Measurements from ENCODE around the gene HOXC6.

The HOXC6 gene

DNA sequence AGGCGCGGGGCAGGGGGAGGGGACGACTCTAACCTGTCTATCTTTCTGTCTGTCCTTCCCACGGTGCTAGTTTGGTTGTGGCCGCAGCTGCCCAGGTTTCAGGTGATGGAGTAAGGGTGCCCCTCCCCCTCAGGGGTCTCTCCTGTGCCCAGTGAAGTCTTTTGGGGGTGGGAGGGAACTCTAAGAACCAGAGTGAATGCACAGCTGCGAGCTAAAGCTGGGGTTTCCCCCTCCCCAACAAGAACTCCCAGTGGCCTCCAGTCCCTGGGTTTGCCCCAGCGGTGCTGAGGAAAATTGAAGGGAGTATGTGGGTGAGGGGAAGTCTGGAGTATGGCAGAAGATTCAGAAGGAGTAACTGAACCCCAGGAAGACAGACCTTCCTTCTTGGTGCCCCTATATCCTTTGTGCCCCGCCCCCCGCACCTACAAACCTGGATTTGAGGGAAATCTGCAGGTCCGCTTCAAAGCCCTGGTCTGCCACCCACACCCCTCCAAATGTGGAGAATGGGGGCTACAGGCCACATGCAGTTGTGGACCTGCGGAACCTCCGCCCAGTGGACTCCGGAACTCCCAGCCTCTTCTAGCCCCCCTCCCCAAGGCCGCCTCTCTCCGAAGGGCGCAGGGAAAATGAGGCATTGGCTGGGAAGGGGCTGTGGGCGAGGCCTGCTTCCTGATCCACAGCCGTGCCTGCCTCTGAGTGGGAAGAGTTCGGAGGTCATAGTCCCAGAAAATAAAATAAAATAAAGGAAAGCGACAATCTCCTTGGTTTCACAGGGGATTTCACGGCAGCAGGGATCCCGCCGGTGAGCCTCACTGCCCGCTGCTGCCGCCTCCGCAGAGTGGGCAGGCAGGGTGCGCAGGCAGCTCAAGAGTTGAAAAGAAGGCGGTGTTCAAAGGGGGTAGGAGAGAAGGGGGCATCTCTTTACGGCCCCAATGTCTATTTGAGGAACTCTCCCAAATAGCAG is 31.7 kb upstream of the HOXC6 start:
- TF ChIP-seq, protein P1, sequence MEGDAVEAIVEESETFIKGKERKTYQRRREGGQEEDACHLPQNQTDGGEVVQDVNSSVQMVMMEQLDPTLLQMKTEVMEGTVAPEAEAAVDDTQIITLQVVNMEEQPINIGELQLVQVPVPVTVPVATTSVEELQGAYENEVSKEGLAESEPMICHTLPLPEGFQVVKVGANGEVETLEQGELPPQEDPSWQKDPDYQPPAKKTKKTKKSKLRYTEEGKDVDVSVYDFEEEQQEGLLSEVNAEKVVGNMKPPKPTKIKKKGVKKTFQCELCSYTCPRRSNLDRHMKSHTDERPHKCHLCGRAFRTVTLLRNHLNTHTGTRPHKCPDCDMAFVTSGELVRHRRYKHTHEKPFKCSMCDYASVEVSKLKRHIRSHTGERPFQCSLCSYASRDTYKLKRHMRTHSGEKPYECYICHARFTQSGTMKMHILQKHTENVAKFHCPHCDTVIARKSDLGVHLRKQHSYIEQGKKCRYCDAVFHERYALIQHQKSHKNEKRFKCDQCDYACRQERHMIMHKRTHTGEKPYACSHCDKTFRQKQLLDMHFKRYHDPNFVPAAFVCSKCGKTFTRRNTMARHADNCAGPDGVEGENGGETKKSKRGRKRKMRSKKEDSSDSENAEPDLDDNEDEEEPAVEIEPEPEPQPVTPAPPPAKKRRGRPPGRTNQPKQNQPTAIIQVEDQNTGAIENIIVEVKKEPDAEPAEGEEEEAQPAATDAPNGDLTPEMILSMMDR (IDR thresholded peaks at IDR 0.05; ENCODE audit: low read depth, low read length): no peak

DNA sequence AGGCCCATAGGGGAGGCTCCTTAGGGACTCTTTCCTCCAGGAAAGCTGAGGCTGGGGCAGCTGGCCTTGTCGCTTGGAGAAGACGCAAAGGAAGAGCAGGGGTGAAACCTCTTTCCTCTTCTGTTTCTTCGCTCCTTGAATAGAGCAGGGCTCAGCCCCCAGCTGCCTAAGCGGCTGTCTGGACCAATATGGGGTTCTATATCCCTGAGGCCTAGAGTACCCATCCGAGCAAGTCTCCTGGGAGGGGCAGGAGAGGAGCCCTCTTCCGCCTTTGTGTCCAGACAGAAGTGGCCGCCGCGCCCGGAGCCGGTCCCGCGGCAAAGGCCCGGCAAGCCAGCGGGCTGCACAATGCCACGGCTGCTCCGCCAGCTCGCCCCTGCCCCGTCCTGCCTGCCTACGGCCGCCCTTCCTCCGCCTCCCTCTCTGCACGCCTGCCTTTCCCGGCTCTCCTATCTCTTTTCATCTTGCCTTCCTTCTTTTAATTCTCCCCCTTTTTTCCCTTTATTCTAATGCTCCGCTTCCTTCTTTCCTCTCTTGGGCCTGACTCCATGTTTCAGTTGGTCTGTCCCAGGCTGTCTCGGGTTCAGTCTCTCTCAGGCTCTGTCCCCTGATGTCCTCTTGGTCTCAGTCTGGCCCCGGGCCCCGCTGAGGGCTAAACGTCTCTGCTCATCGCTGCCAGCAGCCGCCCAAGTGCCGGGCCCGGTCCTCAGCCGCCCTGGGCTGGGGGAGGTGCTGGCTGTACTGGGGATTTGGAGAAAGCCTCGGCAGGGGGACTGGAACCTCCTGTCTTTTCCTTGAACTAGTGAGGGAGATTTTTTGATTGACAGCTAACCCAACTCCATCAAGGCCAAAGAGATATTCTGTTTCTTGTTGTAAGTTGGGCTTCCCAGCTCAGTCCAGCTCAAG is 30.8 kb upstream of the HOXC6 start:
- TF ChIP-seq, protein P1 (IDR thresholded peaks at IDR 0.05; ENCODE audit: low read depth, low read length): no peak
- no peak for DNase-seq (ENCODE audit: extremely low read depth, low read depth)

More for the DNA sequence above, 31.7 kb upstream of the HOXC6 start:
- DNase-seq (ENCODE audit: extremely low read depth, low read depth): no peak

DNA sequence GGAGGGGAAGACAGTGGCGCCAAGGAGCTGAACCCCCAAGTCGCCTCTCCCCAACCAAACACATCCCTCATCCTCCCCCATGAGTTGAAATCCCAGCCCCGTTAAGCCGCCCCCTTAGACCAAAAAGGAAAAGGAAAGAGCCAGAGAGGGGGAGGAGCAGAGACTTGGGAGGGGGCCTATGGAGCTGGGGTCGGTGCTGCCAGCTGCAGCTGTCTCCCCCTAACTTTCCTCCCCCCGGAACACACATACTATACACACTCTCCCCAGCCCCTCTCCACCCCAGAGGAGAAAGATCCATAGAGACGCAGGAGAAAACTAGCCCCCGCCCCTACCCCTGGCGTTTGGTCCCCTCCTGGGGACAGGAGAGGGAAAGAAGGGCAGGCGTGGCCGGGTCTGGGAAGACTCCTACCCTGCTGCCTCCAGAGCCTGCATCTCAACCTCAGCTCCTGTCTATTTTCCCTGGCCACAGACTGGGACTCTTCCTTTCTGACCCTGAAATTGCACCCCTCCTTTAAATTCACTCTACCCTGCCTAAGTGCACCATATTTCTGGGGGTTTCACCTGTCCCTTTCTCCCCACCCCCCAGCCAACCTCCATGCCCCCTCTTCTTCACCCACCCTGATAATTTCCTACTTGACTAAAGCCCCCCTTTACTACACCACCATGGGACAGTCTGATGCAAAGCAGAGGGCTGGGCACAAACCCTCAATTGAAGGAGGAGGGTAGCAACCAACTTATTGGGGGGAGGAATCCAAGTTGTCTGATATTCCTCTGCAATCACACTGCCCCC is 29.9 kb upstream of the HOXC6 start:
- TF ChIP-seq, protein P1 (IDR thresholded peaks at IDR 0.05; ENCODE audit: low read depth, low read length): no peak

DNA sequence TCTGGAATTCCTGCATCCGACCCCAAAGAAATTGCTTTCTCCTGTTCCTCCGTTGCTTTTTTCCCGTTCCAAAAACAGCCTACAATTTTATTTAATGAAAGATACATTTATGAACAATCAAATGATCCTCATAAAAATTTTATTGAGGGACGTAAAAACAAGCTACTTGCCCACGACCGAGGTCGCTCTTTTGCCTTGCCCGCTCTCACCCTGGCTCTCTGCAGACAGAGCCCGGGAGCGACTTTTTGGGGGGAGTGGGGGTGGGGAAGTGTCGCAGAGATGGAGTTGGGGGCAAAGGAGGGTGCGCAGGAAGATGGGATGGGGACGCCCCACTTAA is 29.4 kb upstream of the HOXC6 start:
- TF ChIP-seq, protein P1 (IDR thresholded peaks at IDR 0.05; ENCODE audit: low read depth, low read length): no peak

More for the DNA sequence above, 29.9 kb upstream of the HOXC6 start:
- DNase-seq (ENCODE audit: extremely low read depth, low read depth): no peak

DNA sequence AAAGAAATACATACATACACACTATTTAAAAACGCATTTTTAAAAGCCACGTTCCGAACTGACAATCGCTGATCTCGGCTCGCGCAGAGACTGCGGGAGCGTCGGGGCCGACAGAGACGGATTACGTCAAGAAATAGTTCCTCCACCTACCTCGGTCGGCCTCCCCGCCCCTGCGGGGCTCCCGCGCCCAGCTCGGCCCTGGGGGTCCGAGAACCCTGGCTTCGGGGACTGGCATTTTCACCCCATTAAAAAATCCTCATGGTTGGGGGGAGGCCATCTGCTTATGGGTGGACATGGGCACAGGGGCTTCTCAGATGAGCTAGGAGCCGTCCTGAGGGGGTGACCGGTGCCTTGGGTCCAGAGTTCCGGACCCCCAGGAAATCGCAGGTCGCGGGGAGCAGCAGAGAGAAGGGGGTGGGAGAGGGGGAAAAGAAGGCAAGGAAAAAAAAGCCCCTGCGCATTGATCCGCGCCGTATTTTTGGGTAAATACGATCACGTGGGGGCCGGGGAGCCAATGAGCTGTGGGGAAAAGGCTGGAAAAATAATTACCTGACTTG is 28.6 kb upstream of the HOXC6 start:
- no peak for DNase-seq (ENCODE audit: extremely low read depth, low read depth)
- TF ChIP-seq, protein P1 (IDR thresholded peaks at IDR 0.05; ENCODE audit: low read depth, low read length): no peak

More for the DNA sequence above, 29.4 kb upstream of the HOXC6 start:
- no peak for DNase-seq (ENCODE audit: extremely low read depth, low read depth)

DNA sequence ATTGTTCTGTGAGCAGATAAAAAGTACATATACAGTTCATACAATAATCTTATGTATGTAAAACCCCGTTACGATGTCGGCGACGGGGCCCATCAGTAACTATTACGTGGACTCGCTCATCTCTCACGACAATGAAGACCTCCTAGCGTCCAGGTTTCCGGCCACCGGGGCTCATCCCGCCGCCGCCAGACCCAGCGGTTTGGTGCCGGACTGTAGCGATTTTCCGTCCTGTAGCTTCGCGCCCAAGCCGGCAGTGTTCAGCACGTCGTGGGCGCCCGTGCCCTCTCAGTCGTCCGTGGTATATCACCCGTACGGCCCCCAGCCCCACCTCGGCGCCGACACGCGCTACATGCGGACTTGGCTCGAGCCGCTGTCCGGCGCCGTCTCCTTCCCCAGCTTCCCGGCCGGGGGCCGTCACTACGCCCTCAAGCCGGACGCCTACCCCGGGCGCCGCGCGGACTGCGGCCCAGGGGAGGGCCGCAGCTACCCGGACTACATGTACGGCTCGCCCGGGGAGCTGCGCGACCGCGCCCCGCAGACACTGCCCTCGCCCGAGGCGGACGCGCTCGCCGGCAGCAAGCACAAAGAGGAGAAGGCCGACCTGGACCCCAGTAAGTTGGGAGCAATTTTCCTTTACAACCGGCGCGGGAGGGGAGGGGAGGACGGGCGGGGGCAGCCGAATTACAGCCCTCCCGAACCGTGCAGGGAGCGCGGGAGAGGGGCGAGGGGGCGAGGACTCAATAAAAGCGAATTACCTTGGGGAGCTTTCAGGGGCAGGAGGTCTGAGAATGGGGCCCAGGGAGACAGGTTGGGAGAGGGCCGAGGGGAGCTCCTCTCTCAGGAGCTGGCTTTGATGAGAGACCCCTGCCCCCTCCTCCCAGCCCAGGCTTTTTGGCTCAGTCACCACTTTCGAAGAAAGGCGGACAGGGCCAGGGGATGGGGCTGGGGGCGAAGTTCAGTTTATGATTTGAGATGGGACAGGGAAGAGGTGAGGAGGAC is 27.8 kb upstream of the HOXC6 start, which contains the start of gene HOXC9:
Gene HOXC9, plus strand, starts transcription at position 46 of the 999 bp plus-strand sequence. Its CDS starts 28 bp downstream, at position 74.
- TF ChIP-seq, protein P1 (IDR thresholded peaks at IDR 0.05; ENCODE audit: low read depth, low read length): no peak
- DNase-seq (ENCODE audit: extremely low read depth, low read depth): no peak

Data from AG09319 (cell line).